GM18520 (cell line): ENCODE data around the gene KIF26B.
"Not testable (repeated sequence)": the region's sequence is repeated elsewhere in the genome, so short reads cannot be mapped to it uniquely, and the experiment has no call there.

Source experiments
- ATAC-seq: cut with Tn5 transposase; IDR thresholded peaks from one replicate; pipeline ENCODE4 v1.9.1; 2021; ENCODE audit not compliant: unreplicated experiment

The KIF26B gene

GRCh38 chr1:245710961-245711903, 556.4 kb downstream of the KIF26B start:
- no peak for ATAC-seq

GRCh38 chr1:245714027-245714426, 559.2 kb downstream of the KIF26B start:
- ATAC-seq: not testable (repeated sequence)

- ATAC-seq: no peak
These were observed 560.5 kb downstream of the KIF26B start for GRCh38 chr1:245715291-245715701.

- ATAC-seq: no peak
These were observed 561.2 kb downstream of the KIF26B start for GRCh38 chr1:245715970-245716369.

GRCh38 chr1:245716561-245716960, 561.8 kb downstream of the KIF26B start:
- no peak for ATAC-seq

- no peak for ATAC-seq
These were observed 562.8 kb downstream of the KIF26B start for GRCh38 chr1:245717611-245718010.

GRCh38 chr1:245718123-245718522, 563.3 kb downstream of the KIF26B start:
- no peak for ATAC-seq

- no peak for ATAC-seq
These were observed 564.2 kb downstream of the KIF26B start for GRCh38 chr1:245718951-245719350.

GRCh38 chr1:245721488-245721887, 566.7 kb downstream of the KIF26B start:
- ATAC-seq: no peak

- ATAC-seq: not testable (repeated sequence)
These were observed 573.2 kb downstream of the KIF26B start for GRCh38 chr1:245728035-245728434.

- ATAC-seq: no peak
These were observed 576.0 kb downstream of the KIF26B start for GRCh38 chr1:245730801-245731200.

- ATAC-seq: not testable (repeated sequence)
These were observed 585.6 kb downstream of the KIF26B start for GRCh38 chr1:245740336-245740735.

GRCh38 chr1:245742896-245743295, 588.1 kb downstream of the KIF26B start:
- ATAC-seq: no peak

GRCh38 chr1:245748240-245748639, 593.5 kb downstream of the KIF26B start:
- no peak for ATAC-seq

- ATAC-seq: no peak
These were observed 593.9 kb downstream of the KIF26B start for GRCh38 chr1:245748646-245749045.

GRCh38 chr1:245749053-245749452, 594.3 kb downstream of the KIF26B start:
- ATAC-seq: no peak

- ATAC-seq: no peak
These were observed 595.5 kb downstream of the KIF26B start for GRCh38 chr1:245750261-245750660.

GRCh38 chr1:245751116-245751515, 596.3 kb downstream of the KIF26B start:
- ATAC-seq: no peak

- no peak for ATAC-seq
These were observed 597.1 kb downstream of the KIF26B start for GRCh38 chr1:245751726-245752470.

GRCh38 chr1:245752561-245752960, 597.8 kb downstream of the KIF26B start:
- no peak for ATAC-seq

- no peak for ATAC-seq
These were observed 599.0 kb downstream of the KIF26B start for GRCh38 chr1:245753807-245754206.

- ATAC-seq: no peak
These were observed 599.7 kb downstream of the KIF26B start for GRCh38 chr1:245754463-245754961.
